GM12892 (cell line): ENCODE data around the gene SPON1.
"Not testable (repeated sequence)": the region's sequence is repeated elsewhere in the genome, so short reads cannot be mapped to it uniquely, and the experiment has no call there.

Experiments used
- DNase-seq: peaks from one replicate; pipeline ENCODE4 v3.0.0; 2011; ENCODE audit not compliant: insufficient read length
- FAIRE-seq: peaks from 2 replicates; lab custom pipeline; 2011; peaks lifted over from hg19 to GRCh38; lab: Jason Lieb, UNC
- POLR2A ChIP-seq: IDR thresholded peaks from 2 replicates; pipeline ENCODE4 v1.6.1; 2011; ENCODE audit warnings: low read depth, low read length, control low read depth
- POLR2AphosphoS5 ChIP-seq: IDR thresholded peaks from 2 replicates; pipeline ENCODE4 v1.6.1; 2011; ENCODE audit warnings: low read depth, low read length, control low read depth
- TAF1 ChIP-seq: IDR thresholded peaks from 2 replicates; pipeline ENCODE4 v1.6.1; 2011; ENCODE audit warnings: low read depth, mild to moderate bottlenecking, control low read depth, low read length, borderline replicate concordance

The SPON1 gene

GRCh38 chr11:13929395-13929891 is 33.1 kb upstream of the SPON1 start:
- no peak for TF ChIP-seq POLR2A
- no peak for FAIRE-seq
- no peak for DNase-seq

DNA sequence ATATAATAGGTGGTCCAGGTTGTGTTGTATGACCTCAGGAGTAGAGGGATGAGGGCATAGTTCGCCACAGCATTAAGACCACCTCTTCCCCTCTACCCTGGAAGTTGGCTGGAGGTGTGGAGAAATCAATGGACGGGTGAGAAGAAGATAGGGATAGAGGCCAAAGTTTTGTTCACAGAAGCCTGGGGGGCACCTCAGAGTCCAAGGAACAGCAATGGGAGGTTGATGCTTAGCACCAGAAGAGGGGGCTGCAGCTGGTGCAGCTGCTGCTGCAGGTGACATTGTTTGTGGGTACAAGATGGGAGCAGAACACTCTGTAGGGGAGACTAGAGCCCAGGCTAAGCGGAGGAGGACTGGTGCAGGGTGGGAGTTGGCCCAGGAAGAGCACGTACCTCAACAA is 31.2 kb upstream of the SPON1 start:
- TF ChIP-seq TAF1 (no peak), POLR2AphosphoS5 (no peak), POLR2A (no peak)
- FAIRE-seq (no peak), DNase-seq (no peak)

- DNase-seq, FAIRE-seq: not testable (repeated sequence)
Observed at GRCh38 chr11:13937154-13937553, 25.4 kb upstream of the SPON1 start.

DNA sequence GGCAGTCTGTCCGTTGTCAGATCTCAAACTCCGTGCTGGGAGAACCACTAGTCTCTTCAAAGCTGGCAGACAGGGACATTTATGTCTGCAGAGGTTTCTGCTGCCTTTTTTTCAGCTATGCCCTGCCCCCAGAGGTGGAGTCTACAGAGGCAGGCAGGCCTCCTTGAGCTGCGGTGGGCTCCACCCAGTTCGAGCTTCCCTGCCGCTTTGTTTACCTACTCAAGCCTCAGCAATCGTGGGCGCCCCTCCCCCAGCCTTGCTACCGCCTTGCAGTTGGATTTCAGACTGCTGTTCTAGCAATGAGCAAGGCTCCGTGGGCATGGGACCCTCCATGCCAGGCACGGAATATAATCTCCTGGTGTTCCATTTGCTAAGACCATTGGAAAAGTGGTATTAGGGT is 23.7 kb upstream of the SPON1 start:
- DNase-seq, FAIRE-seq: not testable (repeated sequence)

DNA sequence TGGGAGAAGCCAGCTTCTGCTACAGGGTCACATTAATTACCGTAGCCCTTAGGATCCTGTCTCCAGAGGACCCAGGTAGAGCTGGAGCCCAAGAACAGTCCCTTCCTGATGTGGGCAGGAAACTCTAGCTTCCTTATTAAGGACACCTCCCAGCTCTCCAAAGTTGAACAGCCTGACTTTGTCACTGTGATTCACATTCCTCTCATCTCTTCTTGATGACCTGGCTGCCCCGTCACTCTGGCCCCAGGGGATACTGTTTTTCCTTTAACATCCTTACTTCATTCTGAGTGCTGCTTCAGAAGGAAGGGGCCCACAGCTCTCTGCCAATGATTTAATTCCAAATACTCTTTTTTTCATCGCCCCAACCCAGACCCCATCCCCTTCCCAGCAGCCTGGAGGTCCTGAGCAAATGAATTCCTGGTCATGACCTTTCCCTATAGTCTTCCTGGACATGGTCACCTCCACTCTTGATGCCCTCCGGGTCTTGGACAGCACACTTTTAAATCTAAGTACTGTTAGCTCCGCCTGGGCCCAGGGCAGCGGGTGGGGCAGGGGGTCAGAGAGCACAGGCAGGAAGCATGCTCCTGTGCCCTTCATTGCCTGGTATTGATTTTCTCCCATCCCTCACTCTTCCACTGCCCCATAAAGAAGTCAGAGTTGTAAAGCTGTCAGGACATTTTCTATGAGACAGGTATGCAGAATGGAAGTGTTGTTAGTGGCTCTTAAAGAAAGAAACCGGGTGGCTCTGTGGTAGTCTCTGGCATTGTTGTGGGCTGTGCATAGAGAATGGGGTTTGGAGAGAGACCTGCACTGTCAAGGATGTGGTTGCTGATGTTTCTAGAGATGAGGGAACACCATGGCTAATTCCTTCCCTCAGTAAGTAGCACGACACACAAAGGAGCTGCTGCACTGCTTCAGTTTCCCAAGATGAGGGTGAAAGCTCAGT is 22.3 kb upstream of the SPON1 start:
- DNase-seq (no peak), FAIRE-seq (no peak)
- no peak for TF ChIP-seq POLR2AphosphoS5
- TF ChIP-seq TAF1, result no peak
- TF ChIP-seq POLR2A, result no peak

DNA sequence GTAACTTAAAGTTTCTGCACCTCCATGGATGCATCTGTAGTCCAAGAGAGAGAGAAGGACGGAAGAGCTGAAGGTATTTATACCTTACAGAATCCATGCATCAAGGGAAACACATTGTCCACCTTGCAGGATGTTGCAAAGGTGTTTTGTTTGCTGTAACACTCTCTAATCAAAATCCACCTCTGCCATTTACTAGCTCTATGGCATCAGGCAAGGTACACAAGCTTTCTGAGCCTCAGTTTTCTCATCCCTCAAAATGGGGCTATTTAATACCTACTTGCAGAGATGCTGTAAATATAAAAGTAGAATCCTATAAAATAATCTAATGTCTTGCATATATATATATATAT is 21.6 kb upstream of the SPON1 start:
- DNase-seq (no peak), FAIRE-seq (no peak)

GRCh38 chr11:13941775-13942174 is 20.7 kb upstream of the SPON1 start:
- FAIRE-seq (no peak), DNase-seq (no peak)
- TF ChIP-seq TAF1, result no peak
- no peak for TF ChIP-seq POLR2A
- no peak for TF ChIP-seq POLR2AphosphoS5

More for the DNA sequence above, 21.6 kb upstream of the SPON1 start:
- TF ChIP-seq TAF1 (no peak), POLR2A (no peak), POLR2AphosphoS5 (no peak)

DNA sequence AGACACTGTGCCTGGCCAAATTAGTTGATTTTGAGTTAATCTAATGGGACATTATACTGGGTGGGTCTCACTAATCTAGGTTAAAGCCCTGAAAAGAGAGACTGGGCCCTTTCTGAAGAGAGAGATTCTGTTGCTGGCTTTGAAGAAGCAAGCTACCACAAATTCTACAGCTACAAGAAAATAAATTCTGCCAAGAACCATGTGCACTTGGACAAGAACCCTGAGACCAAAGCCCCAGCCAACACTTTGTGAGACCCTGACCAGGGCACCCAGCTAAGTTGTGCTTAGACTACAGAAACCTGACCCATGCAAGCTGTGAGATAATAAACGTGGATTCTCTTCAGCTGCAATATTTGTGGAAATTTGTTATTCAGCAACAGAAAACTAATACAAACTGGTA is 20.1 kb upstream of the SPON1 start:
- no peak for TF ChIP-seq POLR2AphosphoS5
- FAIRE-seq (no peak), DNase-seq (no peak)

GRCh38 chr11:13942971-13943381 is 19.5 kb upstream of the SPON1 start:
- no peak for TF ChIP-seq TAF1
- no peak for TF ChIP-seq POLR2AphosphoS5
- TF ChIP-seq POLR2A, result no peak
- FAIRE-seq (no peak), DNase-seq (no peak)

DNA sequence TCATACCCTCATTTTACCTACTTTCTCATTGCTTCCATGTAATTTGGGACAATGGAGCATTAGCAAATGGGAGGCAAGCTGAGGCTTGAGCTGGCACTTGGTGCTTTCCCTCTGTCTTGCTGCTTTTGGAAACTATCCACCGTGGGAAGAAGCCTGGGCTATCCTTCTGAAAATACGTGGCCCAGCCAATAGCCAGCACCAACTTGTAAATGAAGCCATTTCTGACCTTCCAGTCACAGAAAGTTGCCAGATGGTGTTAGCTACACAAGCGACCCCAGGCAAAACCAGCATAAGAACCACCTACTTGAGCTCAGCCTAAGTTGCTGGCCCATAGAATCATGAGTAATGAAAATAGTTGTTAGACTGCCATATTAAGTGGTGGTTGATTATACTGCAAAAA is 18.5 kb upstream of the SPON1 start:
- no peak for DNase-seq
- TF ChIP-seq POLR2A, result no peak
- TF ChIP-seq POLR2AphosphoS5, result no peak
- no peak for FAIRE-seq

DNA sequence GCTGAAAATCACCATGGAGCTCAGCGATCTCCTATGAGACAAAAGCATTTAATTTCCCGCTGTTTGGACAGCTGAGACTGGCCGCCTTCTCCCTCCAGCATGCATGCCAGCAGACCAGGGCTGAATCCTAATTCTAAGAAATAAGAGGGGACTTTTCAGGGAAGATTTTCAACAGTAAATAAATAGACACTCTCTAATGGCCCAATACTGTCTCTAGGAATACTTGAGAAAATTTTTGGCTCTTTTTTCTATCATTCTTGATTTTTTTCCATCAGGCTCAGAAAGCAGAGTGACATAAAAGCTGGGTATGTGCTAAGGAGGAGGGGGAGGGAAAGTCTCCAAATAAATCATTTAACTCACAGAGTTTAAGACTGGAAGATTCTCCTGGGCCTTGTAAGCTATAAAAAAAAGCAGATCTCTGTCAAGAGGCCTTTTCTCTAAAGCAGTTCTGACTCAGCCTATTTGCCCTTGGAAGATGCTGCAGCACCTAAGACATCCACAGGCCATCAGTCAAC is 17.6 kb upstream of the SPON1 start:
- DNase-seq (no peak), FAIRE-seq (no peak)
- no peak for TF ChIP-seq TAF1
- TF ChIP-seq POLR2AphosphoS5, result no peak
- TF ChIP-seq POLR2A, result no peak

DNA sequence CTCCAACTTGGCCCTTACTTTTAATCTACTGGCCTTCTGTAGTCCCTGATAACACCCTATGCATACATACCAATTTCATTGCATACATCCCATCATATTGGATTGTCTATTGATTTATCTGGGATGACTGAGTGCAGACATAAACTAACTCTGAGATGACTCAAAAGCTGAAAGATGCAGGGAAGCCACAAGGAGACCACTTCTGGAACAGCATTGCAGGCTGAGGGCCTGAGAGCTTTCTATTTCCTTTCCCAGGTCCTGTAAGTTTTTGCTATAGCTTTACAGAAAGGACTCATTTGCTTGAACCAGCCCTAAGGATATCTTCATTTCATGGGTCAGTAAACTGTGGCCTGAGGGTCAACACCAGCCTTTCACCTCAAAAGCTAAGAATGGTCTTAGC is 15.1 kb upstream of the SPON1 start:
- no peak for FAIRE-seq
- DNase-seq, result no peak
- TF ChIP-seq TAF1 (no peak), POLR2AphosphoS5 (no peak), POLR2A (no peak)
